ENCODE measurements around the gene RHEB. TPM values are rescaled to one million over a fixed set of nuclear protein-coding genes. Genes with fewer than 3 reads are reported as not detected.

RHEB gene
- total RNA-seq, 1 donor from 2014 or later = 103 TPM

GRCh38 chr7:151455690-151456089 lies 64.0 kb downstream of the RHEB start:
- TF ChIP-seq, protein P1, sequence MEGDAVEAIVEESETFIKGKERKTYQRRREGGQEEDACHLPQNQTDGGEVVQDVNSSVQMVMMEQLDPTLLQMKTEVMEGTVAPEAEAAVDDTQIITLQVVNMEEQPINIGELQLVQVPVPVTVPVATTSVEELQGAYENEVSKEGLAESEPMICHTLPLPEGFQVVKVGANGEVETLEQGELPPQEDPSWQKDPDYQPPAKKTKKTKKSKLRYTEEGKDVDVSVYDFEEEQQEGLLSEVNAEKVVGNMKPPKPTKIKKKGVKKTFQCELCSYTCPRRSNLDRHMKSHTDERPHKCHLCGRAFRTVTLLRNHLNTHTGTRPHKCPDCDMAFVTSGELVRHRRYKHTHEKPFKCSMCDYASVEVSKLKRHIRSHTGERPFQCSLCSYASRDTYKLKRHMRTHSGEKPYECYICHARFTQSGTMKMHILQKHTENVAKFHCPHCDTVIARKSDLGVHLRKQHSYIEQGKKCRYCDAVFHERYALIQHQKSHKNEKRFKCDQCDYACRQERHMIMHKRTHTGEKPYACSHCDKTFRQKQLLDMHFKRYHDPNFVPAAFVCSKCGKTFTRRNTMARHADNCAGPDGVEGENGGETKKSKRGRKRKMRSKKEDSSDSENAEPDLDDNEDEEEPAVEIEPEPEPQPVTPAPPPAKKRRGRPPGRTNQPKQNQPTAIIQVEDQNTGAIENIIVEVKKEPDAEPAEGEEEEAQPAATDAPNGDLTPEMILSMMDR (IDR thresholded peaks at IDR 0.05) = no peak
- Histone ChIP-seq H3K9me3 (no peaks in the 10 kb centered on the region), H3K4me1 (peaks cover 14% of the 10 kb centered on the region), H3K36me3 (no peaks in the 10 kb centered on the region), H3K27ac (no peak overlapping the region), H3K4me3 (no peak overlapping the region), H3K27me3 (no peaks in the 10 kb centered on the region)
- no peak for DNase-seq
- ATAC-seq = no peak
- intact Hi-C loops (cut with DNase I) = no loop called here

DNA sequence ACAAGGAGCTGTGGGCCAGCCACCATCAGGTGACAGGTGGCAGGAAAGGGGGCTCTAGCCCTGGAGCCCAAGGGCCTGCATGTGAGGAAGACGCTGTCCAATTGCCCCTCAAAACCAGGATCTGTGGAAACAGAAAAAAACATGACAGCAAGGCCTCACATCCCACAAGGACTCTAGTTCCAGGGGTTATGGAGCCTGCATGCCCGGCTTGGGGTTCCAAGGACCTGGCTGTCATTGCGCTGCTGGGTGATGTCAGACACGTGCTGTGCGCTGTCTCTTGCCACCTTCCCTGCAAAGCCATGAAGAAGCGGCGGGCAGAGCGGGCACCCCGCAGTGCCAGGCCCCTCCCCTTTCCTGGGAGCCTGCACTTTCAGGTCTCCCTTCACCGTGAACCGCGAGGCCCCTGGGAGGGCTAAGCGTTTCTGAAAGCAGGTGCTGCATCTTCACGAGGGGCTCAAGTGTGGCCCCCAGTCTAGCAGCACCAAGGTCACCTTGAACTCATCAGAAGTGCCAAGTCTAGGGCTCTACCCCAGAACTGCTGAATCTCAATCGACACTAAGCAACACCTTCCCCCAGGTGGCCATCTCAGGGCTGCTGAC lies 64.7 kb downstream of the RHEB start:
- no peak overlapping the region for H3K27ac ChIP-seq
- DNase-seq = no peak
- no peaks in the 10 kb centered on the region for H3K36me3 ChIP-seq
- intact Hi-C loops (cut with DNase I) = no loop called here
- H3K27me3 ChIP-seq = no peaks in the 10 kb centered on the region
- H3K4me1 ChIP-seq = peaks cover 8% of the 10 kb centered on the region
- H3K9me3 ChIP-seq = no peaks in the 10 kb centered on the region
- no peak for ATAC-seq
- TF ChIP-seq, protein P1 (IDR thresholded peaks at IDR 0.05) = no peak
- no peak overlapping the region for H3K4me3 ChIP-seq

DNA sequence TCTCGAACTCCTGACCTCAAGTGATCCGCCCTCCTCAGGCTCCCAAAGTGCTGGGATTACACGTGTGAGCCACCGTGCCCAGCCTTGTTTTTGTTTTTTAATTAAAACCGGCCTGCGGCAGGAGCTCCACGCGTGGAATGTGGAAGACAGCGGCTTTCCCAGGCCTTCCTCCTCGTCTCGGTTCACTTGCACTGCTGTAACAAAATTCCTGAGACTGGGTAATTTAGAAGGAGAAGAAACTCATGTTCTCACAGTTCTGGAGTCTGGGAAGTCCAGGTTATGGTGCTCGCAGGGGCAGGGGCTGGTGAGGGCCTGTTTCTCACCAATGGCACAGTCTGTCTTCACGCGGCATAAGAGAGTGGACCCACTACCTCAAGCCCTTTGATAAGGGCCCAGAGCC lies 65.4 kb downstream of the RHEB start:
- Histone ChIP-seq H3K27me3 (no peaks in the 10 kb centered on the region), H3K27ac (no peak overlapping the region), H3K4me1 (peaks cover 3% of the 10 kb centered on the region), H3K4me3 (no peak overlapping the region), H3K36me3 (no peaks in the 10 kb centered on the region), H3K9me3 (no peaks in the 10 kb centered on the region)
- no peak for ATAC-seq
- no peak for DNase-seq
- TF ChIP-seq, protein P1 (IDR thresholded peaks at IDR 0.05) = no peak
- intact Hi-C loops (cut with DNase I) = no loop called here

- no peak for ATAC-seq
- no peak overlapping the region for H3K4me3 ChIP-seq
- peak; percentile 62 for DNase-seq
Measured at GRCh38 chr7:151453326-151453791, 66.3 kb downstream of the RHEB start.

DNA sequence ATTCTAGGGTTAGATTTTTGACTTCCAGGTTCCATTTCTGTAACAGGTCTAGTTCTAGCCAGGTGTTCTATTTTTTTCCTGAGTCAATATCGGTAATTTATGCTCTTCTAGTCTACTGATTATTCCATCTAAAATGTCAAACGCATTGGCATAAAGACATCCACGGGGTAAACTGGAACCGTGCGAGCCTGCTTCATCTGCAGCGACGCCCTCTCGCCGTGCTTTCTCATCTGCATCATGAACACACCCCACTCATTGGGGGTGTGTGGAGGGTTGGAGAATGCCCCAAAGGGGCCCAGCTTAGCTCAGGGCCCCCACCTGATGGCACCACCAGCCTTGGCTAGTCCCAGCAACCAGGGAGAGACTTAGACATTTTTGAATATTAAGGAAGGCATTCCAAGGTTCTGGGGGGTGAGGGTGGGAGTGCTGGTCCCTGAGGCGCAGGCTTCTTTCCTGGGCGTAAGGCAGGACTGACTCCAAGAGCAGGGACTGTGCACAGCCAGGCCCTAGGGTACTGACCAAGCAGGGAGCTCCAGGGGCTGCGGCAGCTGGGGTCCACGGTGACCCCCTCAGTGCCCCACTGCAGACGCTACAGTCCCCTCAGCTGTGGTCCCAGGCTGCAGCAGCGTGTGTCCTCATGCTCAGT lies 66.9 kb downstream of the RHEB start:
- Histone ChIP-seq H3K4me3 (no peak overlapping the region), H3K9me3 (no peaks in the 10 kb centered on the region), H3K27me3 (no peaks in the 10 kb centered on the region), H3K4me1 (peaks cover 5% of the 10 kb centered on the region), H3K36me3 (no peaks in the 10 kb centered on the region), H3K27ac (no peak overlapping the region)
- DNase-seq (peak; percentile 18), ATAC-seq (no peak)
- intact Hi-C loops (cut with DNase I) = no loop called here
- TF ChIP-seq, protein P1 (IDR thresholded peaks at IDR 0.05) = no peak

More at GRCh38 chr7:151453326-151453791, 66.3 kb downstream of the RHEB start:
- H3K27ac ChIP-seq = no peak overlapping the region
- no peaks in the 10 kb centered on the region for H3K36me3 ChIP-seq
- H3K27me3 ChIP-seq = no peaks in the 10 kb centered on the region
- TF ChIP-seq, protein P1 (IDR thresholded peaks at IDR 0.05) = no peak
- peaks cover under 1% of the 10 kb centered on the region for H3K4me1 ChIP-seq
- intact Hi-C loops (cut with DNase I) = no loop called here
- no peaks in the 10 kb centered on the region for H3K9me3 ChIP-seq

Measured in upper lobe of right lung (tissue), 1 donor.